Body of pancreas (tissue), 4 donors: Measurements from ENCODE around the gene HDAC2. TPM values are rescaled to one million over a fixed set of nuclear protein-coding genes. Genes with fewer than 3 reads are reported as not detected.

Source experiments
- ATAC-seq: fragments of 150-250 bp; one replicate; pipeline ENCODE4 v1.9.1; 2016
- DNase-seq, 4 donors: peaks; one replicate each; pipeline ENCODE4 v3.0.0-alpha.2; 2019
- H3K27ac ChIP-seq, 4 donors: fragments of 200-600 bp; sonication (generic); 1 replicate in 3 of 4; 2 replicates in 1 of 4; pipeline versions ENCODE4 v1.5.1 to v1.6.1; 2016 to 2019; ENCODE audit warnings: mild to moderate bottlenecking in 1 of 4, mixed read lengths in 1 of 4, moderate library complexity in 1 of 4
- H3K27me3 ChIP-seq, 2 donors: fragments of 200-600 bp; sonication (generic); one replicate each; pipeline ENCODE4 v1.6.0; 2016; ENCODE audit warnings: mild to moderate bottlenecking in 1 of 2
- H3K36me3 ChIP-seq, 2 donors: fragments of 200-600 bp; sonication (generic); replicated peaks in 1 of 2; 2 replicates each; pipeline ENCODE4 v1.5.1; 2016; ENCODE audit warnings: low read depth in 2 of 2; ENCODE audit not compliant: insufficient read depth in 1 of 2
- H3K4me1 ChIP-seq: fragments of 200-600 bp; sonication (generic); one replicate; pipeline ENCODE4 v1.6.0; 2016
- H3K4me3 ChIP-seq, 2 donors: fragments of 200-600 bp; sonication (generic); 1 replicate in 1 of 2; 2 replicates in 1 of 2; pipeline ENCODE4 v1.5.1; 2016 to 2019
- H3K9me3 ChIP-seq, 3 donors: fragments of 200-600 bp; sonication (generic); 1 replicate in 2 of 3; 2 replicates in 1 of 3; pipeline ENCODE4 v1.5.1; 2016
- POLR2A ChIP-seq, 3 donors: fragments of 450-650 bp; IDR thresholded peaks; one replicate each; pipeline ENCODE4 v1.6.1; 2016; ENCODE audit warnings: antibody characterized with exemption in 3 of 3, mild to moderate bottlenecking in 2 of 3
- WGBS, 2 donors: methylation state at CpG; one replicate each; pipeline ENCODE4 v1.1.5; 2017; 5-methylcytosine and 5-hydroxymethylcytosine counted together
- intact Hi-C: fragments of 100-400 bp; cut with DNase I; formaldehyde crosslinking; loops from one replicate; pipeline ENCODE4 v1.15.1; 2023
- total RNA-seq, 2 donors: library from RNA; depleted of rRNA; stranded (reverse); fragments of >200 nt; gene quantifications; one replicate each; pipeline ENCODE4 v1.1.0, GENCODE V29; 2016
- TF ChIP-seq, protein P1 (sequence below), 7 experiments: fragments of 450-650 bp in 4 of 7; fragments of 200-600 bp in 3 of 7; sonication (generic) in 3 of 7; IDR thresholded peaks; one replicate each; pipeline ENCODE4 v1.5.1; 2016 to 2019; ENCODE audit warnings: antibody characterized with exemption in 7 of 7

HDAC2 gene
- total RNA-seq, 2 donors from 2014 or later = 31.3 to 35.3 TPM

DNA sequence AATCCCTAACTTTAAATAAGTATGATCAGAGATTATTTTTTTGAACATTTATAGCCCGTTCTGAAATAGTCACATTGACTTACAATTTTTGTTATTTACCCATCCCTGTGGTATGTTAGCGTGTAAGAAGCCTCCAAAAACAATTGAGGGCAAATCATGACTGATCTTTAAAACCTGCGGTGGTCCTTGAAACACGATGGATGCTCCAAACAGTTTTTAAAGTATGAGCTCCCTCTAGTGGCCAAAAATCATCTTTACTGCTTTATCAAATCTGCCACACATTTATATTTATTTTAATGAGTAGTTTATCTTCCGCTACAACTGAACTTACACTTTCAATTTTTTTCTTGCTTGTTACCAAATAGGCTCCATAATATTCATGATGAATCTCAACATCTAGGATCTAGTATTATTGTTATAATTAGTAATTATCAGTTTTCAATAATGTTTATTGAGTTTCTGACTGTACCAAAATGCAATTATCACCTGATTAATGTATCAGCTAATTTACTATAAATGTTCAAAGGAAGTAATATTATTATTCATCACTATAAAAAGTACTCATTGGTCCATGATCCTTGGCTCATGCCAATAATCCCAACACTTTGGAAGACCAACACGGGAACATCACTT lies 61.6 kb downstream of the HDAC2 start:
- TF ChIP-seq POLR2A (IDR thresholded peaks at IDR 0.05) = no peak
- TF ChIP-seq, protein P1, sequence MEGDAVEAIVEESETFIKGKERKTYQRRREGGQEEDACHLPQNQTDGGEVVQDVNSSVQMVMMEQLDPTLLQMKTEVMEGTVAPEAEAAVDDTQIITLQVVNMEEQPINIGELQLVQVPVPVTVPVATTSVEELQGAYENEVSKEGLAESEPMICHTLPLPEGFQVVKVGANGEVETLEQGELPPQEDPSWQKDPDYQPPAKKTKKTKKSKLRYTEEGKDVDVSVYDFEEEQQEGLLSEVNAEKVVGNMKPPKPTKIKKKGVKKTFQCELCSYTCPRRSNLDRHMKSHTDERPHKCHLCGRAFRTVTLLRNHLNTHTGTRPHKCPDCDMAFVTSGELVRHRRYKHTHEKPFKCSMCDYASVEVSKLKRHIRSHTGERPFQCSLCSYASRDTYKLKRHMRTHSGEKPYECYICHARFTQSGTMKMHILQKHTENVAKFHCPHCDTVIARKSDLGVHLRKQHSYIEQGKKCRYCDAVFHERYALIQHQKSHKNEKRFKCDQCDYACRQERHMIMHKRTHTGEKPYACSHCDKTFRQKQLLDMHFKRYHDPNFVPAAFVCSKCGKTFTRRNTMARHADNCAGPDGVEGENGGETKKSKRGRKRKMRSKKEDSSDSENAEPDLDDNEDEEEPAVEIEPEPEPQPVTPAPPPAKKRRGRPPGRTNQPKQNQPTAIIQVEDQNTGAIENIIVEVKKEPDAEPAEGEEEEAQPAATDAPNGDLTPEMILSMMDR (IDR thresholded peaks at IDR 0.05) = peak; percentile 52 to 76 (median 68)
- H3K27ac ChIP-seq = no peak overlapping the region
- H3K36me3 ChIP-seq = no peaks in the 10 kb centered on the region
- ATAC-seq (no peak), DNase-seq (peak in 1 of 4 donors; percentile 4)
- H3K4me1 ChIP-seq = no peaks in the 10 kb centered on the region
- WGBS, 2 donors = 15 to 16% methylated on average over 6 of the region's 6 CpGs
- no peaks in the 10 kb centered on the region for H3K27me3 ChIP-seq
- intact Hi-C loops = no loop called here
- H3K9me3 ChIP-seq = no peaks in the 10 kb centered on the region
- no peak overlapping the region for H3K4me3 ChIP-seq

DNA sequence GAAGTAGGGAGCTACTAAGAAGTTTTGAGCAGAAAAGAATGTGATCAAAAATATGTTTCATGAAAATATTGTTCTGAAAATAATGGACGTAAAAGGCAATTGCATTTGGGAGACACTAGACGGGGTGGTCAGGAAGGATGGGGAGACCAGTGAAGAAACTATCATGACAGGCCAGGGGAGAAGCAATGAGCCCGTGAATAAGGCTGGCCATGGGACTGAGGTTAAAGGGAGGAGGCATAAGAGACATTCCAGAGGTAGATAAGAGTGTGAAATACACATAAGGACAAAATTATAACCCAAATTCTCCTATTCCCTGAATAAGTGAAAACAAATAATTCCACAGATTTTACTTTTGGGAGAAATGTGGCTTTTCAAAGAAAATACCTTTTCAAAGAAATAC lies 62.1 kb downstream of the HDAC2 start:
- H3K9me3 ChIP-seq = no peaks in the 10 kb centered on the region
- no peak for ATAC-seq
- no peaks in the 10 kb centered on the region for H3K36me3 ChIP-seq
- no peak overlapping the region for H3K4me3 ChIP-seq
- H3K27me3 ChIP-seq = no peaks in the 10 kb centered on the region
- H3K27ac ChIP-seq = no peak overlapping the region
- no peak for DNase-seq
- intact Hi-C loops = no loop called here
- TF ChIP-seq POLR2A (IDR thresholded peaks at IDR 0.05) = no peak
- TF ChIP-seq, protein P1 (IDR thresholded peaks at IDR 0.05) = no peak
- H3K4me1 ChIP-seq = no peaks in the 10 kb centered on the region
- 44 to 49% methylated on average over 3 of the region's 3 CpGs for WGBS, 2 donors

DNA sequence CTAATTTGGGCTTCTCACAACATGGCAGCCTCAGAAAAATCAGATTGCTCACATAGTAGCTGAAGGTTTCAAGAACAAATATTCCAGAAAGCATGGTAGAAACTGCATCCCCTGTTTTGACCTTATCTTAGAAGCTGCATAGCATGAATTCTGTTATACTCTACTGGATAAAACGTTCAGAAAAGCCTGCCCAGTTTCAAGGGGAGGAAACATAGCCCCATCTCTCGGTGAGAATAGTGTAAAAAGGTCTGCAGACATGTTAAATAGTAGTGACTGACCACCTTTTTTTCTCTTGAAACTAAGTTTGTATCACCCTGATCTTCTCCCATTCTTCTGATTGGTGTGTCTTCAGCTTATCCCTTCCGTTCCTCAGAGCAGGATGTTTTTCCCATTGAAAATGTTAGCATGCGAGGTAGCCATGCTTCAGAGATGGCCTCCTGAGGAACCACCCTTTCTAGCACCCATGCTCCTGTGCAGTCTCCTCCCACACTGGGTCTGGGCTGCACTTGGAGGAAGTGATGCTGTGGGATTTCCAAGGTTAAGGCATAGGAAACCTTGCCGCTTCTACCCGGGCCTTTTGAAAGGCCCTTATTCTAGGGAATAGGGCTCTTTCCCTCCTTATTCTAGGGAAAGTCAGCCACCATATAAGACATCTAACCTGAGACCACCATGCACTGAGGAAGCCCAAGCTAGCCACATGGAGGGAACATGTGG lies 63.7 kb downstream of the HDAC2 start:
- TF ChIP-seq, protein P1 (IDR thresholded peaks at IDR 0.05) = no peak
- TF ChIP-seq POLR2A (IDR thresholded peaks at IDR 0.05) = no peak
- Histone ChIP-seq H3K4me3 (no peak overlapping the region), H3K27ac (no peak overlapping the region), H3K27me3 (no peaks in the 10 kb centered on the region), H3K9me3 (no peaks in the 10 kb centered on the region), H3K4me1 (no peaks in the 10 kb centered on the region), H3K36me3 (no peaks in the 10 kb centered on the region)
- 70 to 76% methylated on average over 6 of the region's 6 CpGs for WGBS, 2 donors
- no peak for ATAC-seq
- DNase-seq = no peak
- intact Hi-C loops = no loop called here

DNA sequence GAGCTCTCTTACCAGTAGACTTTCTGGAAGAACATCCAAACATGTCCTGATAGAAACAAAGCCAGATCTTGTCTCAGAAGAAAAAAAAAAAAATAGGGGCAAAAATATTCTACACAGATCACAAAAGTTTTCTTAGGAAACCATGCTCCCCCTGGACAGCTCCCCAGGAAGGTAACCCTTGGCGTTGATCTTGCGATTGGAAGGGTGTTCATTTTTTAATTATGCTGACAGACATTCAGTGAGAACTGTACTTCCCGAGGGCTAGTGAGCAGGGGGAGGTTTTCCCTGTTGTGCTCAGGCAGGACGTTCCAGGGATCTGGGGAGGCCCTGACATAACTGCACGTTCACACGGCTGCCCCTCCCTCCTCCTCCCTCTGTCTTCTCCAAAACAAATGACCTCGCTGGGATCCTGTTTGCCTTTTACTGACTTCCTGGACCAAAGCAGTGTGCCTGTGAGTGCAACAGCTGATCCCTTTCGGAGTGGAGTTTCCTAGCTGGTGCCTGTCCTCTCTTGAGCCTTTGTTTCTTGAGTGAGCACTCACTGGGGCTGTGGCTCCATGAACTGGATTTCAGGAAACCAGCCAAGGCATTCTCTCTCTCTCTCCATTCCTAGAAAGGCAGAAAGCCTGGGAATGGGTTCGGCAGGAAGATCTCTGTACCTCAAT lies 67.2 kb downstream of the HDAC2 start:
- peak overlapping the region in 1 of 4 donors; percentile 2 for H3K27ac ChIP-seq
- H3K4me3 ChIP-seq = no peak overlapping the region
- ATAC-seq (peak; percentile 74), DNase-seq (peak; percentile 21 to 70 (median 33))
- intact Hi-C loops = no loop called here
- H3K36me3 ChIP-seq = no peaks in the 10 kb centered on the region
- H3K9me3 ChIP-seq = no peaks in the 10 kb centered on the region
- no peaks in the 10 kb centered on the region for H3K4me1 ChIP-seq
- TF ChIP-seq, protein P1 (IDR thresholded peaks at IDR 0.05) = no peak
- TF ChIP-seq POLR2A (IDR thresholded peaks at IDR 0.05) = peak in 1 of 3 donors; percentile 26
- H3K27me3 ChIP-seq = no peaks in the 10 kb centered on the region
- WGBS, 2 donors = 25 to 28% methylated on average over 9 of the region's 9 CpGs
